Fibroblast of lung (primary cell): Measurements from ENCODE around the gene KIF21B.

Source experiments
- CTCF ChIP-seq, 2 donors: IDR thresholded peaks in 1 of 2; conservative IDR thresholded peaks in 1 of 2; 1 replicate in 1 of 2; 2 replicates in 1 of 2; pipeline ENCODE4 v1.5.1; 2011 to 2012; ENCODE audit warnings: low read length in 2 of 2, control low read depth in 1 of 2, inconsistent platforms in 1 of 2, low read depth in 1 of 2, mild to moderate bottlenecking in 1 of 2
- EZH2 ChIP-seq: IDR thresholded peaks from 2 replicates; pipeline ENCODE4 v1.5.1; 2012; ENCODE audit warnings: low read length, control low read depth, mild to moderate bottlenecking; ENCODE audit errors: missing control alignments

GRCh38 chr1:200962631-200963030 lies 60.9 kb downstream of the KIF21B start:
- no peak for TF ChIP-seq CTCF (conservative IDR thresholded peaks at IDR 0.05 in 1 of 2, IDR thresholded peaks at IDR 0.05 in 1 of 2; ENCODE audit: low read depth in 1 of 2, low read length in 2 of 2)
- TF ChIP-seq EZH2: no peak
